Large intestine (tissue), 12 donors: ENCODE data around the gene ABHD16A. TPM values are rescaled to one million over a fixed set of nuclear protein-coding genes. Genes with fewer than 3 reads are reported as not detected.

Experiments used
- DNase-seq, 2 donors: peaks; one replicate each; pipeline versions ENCODE4 v3.0.0 to v3.0.0-alpha.2; 2013
- H3K27ac ChIP-seq: one replicate; pipeline ENCODE4 v1.5.1; 2013; ENCODE audit warnings: low read length
- H3K27me3 ChIP-seq: 2 replicates; pipeline ENCODE4 v1.6.1; 2013; ENCODE audit warnings: low read length; ENCODE audit not compliant: control insufficient read depth, insufficient read depth
- H3K36me3 ChIP-seq: 2 replicates; pipeline ENCODE4 v1.6.1; 2013; ENCODE audit warnings: low read length; ENCODE audit not compliant: control insufficient read depth, insufficient read depth
- H3K4me1 ChIP-seq: one replicate; pipeline ENCODE4 v1.6.1; 2013; ENCODE audit warnings: low read length; ENCODE audit not compliant: control insufficient read depth, insufficient read depth
- H3K4me3 ChIP-seq: one replicate; pipeline ENCODE4 v1.5.1; 2013; ENCODE audit warnings: low read length
- H3K9me3 ChIP-seq: one replicate; pipeline ENCODE4 v1.6.1; 2013; ENCODE audit warnings: mild to moderate bottlenecking, low read depth, low read length, moderate library complexity; ENCODE audit not compliant: control insufficient read depth
- WGBS: methylation state at CpG from one replicate; pipeline ENCODE4 v1.1.5; 2013; ENCODE audit warnings: low lambda C conversion rate; ENCODE audit not compliant: insufficient coverage; 5-methylcytosine and 5-hydroxymethylcytosine counted together
- long read RNA-seq, 11 donors: transcript quantifications; one replicate each; lab custom pipeline, GENCODE V29; 2026
- polyA plus RNA-seq: library from polyadenylated mRNA; unstranded; fragments of 120-200 nt; gene quantifications from one replicate; pipeline ENCODE4 v1.2.1, GENCODE V29; 2013

The ABHD16A gene
- 62.5 TPM for polyA plus RNA-seq
- long read RNA-seq, donor 1, transcript ABHD16A-201 (20 exons, 2,103 nt) = major isoform, 8 of 8 reads
- long read RNA-seq, donor 1, partial matches to known transcripts = 0 of 8 reads
- long read RNA-seq, donor 1, other reads (novel, unspliced or antisense) = 0 of 8 reads
- long read RNA-seq, donor 2, transcript ABHD16A-201 (20 exons, 2,103 nt) = major isoform, 18 of 20 reads
- long read RNA-seq, donor 2, partial matches to known transcripts = 0 of 20 reads
- long read RNA-seq, donor 2, other reads (novel, unspliced or antisense) = 0 of 20 reads
- long read RNA-seq, donor 3, transcript ABHD16A-201 (20 exons, 2,103 nt) = major isoform, 20 of 27 reads
- long read RNA-seq, donor 3, partial matches to known transcripts = 5 of 27 reads
- long read RNA-seq, donor 3, other reads (novel, unspliced or antisense) = 0 of 27 reads
- long read RNA-seq, donor 4, partial matches to known transcripts = 0 of 2 reads
- long read RNA-seq, donor 4, other reads (novel, unspliced or antisense) = 0 of 2 reads
- long read RNA-seq, donor 5, transcript ABHD16A-201 (20 exons, 2,103 nt) = major isoform, 14 of 14 reads
- long read RNA-seq, donor 5, partial matches to known transcripts = 0 of 14 reads
- long read RNA-seq, donor 5, other reads (novel, unspliced or antisense) = 0 of 14 reads
- long read RNA-seq, donor 6, transcript ABHD16A-201 (20 exons, 2,103 nt) = major isoform, 11 of 12 reads
- long read RNA-seq, donor 6, partial matches to known transcripts = 0 of 12 reads
- long read RNA-seq, donor 6, other reads (novel, unspliced or antisense) = 0 of 12 reads
- long read RNA-seq, donor 7, transcript ABHD16A-201 (20 exons, 2,103 nt) = major isoform, 7 of 7 reads
- long read RNA-seq, donor 7, partial matches to known transcripts = 0 of 7 reads
- long read RNA-seq, donor 7, other reads (novel, unspliced or antisense) = 0 of 7 reads
- long read RNA-seq, donor 8, transcript ABHD16A-201 (20 exons, 2,103 nt) = major isoform, 17 of 21 reads
- long read RNA-seq, donor 8, partial matches to known transcripts = 0 of 21 reads
- long read RNA-seq, donor 8, other reads (novel, unspliced or antisense) = 0 of 21 reads
- long read RNA-seq, donor 9, transcript ABHD16A-201 (20 exons, 2,103 nt) = major isoform, 16 of 18 reads
- long read RNA-seq, donor 9, partial matches to known transcripts = 0 of 18 reads
- long read RNA-seq, donor 9, other reads (novel, unspliced or antisense) = 0 of 18 reads
- long read RNA-seq, donor 10, transcript ABHD16A-201 (20 exons, 2,103 nt) = major isoform, 18 of 21 reads
- long read RNA-seq, donor 10, partial matches to known transcripts = 0 of 21 reads
- long read RNA-seq, donor 10, other reads (novel, unspliced or antisense) = 0 of 21 reads
- long read RNA-seq, donor 11, transcript ABHD16A-201 (20 exons, 2,103 nt) = major isoform, 11 of 11 reads
- long read RNA-seq, donor 11, partial matches to known transcripts = 0 of 11 reads
- long read RNA-seq, donor 11, other reads (novel, unspliced or antisense) = 0 of 11 reads

DNA sequence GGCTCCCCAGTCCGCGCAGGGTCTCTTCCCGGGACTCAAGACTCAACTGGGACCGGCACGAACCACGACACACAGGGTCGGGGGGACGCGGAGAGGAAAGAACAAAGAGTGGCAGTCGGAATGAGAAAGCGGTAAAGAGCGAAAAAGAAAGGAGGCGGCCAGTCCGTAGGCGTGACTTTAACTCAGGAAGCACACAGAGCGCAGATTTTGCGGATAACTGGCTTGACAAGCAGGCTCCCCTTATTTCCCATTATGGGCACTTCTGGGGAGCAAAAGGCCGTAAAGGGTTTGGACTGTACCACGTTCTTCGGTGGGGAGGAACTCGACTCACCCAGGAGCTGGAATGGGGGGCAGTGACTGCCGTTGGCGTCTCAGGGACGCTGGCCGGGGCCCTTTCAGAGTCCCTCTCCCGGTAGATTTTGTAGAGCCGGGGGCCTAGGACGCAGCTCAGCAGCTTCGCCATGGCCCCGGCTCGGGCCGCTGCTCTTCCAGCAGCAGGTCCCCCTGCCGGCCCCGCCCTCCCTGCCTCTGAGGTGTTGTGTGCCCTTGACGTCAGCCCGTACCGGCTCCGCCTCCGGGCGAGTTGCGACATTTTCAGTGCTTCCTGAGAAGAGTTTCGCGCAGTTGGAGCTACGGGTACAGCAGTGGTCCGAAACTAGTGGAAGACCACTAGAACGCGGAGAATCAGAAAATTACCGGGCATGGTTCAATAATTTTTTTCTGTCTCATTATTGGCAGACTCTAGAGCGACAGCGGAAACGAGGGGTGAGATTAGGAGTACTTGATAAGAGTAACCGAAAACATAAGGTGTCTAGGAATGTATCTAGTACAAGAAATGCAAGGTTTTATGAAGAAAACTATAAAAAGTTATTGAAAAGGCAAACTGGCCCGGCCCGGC, at the start of gene ABHD16A:
Gene ABHD16A (minus strand): TSS at position 506 of the 898 bp plus-strand sequence. CDS start 43 bp downstream, at position 463.
- peak; percentile 99 for DNase-seq
- Histone ChIP-seq H3K27ac (peak within 1 kb of the TSS; percentile 94), H3K4me3 (peak within 1 kb of the TSS; percentile 81), H3K36me3 (peaks cover 13% of the 10 kb centered on the region), H3K9me3 (no peaks in the 10 kb centered on the region), H3K4me1 (peaks cover 15% of the 10 kb centered on the region), H3K27me3 (no peaks in the 10 kb centered on the region)
- WGBS = 17% methylated on average over 4 of the region's 54 CpGs

DNA sequence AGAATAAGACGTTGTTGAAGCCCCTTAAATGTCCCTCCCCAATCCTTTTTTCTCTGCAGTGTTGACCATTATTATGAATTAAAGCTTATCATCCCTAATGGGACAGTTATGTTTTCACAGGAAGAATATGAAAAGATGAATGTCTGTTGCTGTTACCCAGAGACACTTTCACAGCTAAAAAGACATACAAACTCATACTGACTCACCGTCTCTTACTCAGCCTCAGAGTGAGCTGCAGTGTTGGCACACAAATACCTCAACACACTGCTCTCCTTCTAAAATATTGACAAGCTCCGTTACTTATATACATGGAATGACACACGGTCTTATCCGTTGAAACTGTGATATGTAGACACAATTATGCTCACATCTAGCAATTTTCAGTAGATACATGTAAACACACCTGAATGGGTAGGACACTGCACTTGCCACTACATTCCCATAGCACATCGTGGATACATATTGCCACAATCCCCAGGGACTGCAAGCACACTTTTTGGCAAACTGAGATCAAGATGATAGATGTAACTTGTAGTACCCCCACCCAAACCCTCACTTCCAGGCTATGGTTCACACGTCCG, 49.7 kb upstream of the ABHD16A start:
- DNase-seq = no peak
- Histone ChIP-seq H3K4me1 (no peaks in the 10 kb centered on the region), H3K27ac (no peak overlapping the region), H3K9me3 (no peaks in the 10 kb centered on the region), H3K36me3 (peaks cover 3% of the 10 kb centered on the region), H3K4me3 (no peak overlapping the region), H3K27me3 (no peaks in the 10 kb centered on the region)
- no CpG with 5 or more reads among the region's 8 CpGs for WGBS

DNA sequence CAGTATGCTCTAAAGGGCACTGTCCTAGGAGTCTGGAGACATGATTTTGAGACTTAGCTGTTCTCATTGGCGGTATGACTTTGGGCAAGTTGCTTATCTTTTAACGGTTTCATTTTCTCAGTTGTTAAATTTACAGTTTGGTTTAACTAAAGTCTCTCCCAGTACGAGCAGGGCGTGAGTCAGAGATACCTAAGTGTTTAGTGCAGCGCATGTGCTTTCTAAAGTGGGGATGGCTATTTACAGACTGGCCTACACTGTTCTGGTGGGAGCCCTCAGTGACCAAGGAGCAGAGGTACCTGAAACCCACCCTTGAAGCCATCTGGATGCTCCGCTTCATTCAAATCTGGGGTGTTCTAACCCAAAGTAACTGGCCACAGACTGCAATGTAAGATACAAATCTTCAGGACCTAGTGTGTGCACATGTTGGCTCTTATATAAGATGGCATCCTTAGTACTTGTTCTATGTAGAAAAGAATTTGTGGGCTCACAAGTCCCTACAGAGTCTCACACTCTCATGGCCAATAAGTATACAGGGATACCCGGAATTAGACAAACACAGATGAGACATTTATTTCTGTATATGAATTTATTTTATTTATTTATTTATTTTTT, 47.4 kb upstream of the ABHD16A start:
- H3K4me1 ChIP-seq = no peaks in the 10 kb centered on the region
- H3K4me3 ChIP-seq = no peak overlapping the region
- no peaks in the 10 kb centered on the region for H3K9me3 ChIP-seq
- H3K27me3 ChIP-seq = no peaks in the 10 kb centered on the region
- H3K27ac ChIP-seq = no peak overlapping the region
- no peak for DNase-seq
- H3K36me3 ChIP-seq = peaks cover 8% of the 10 kb centered on the region
- 72% methylated on average over 2 of the region's 7 CpGs for WGBS

- Histone ChIP-seq H3K27me3 (no peaks in the 10 kb centered on the region), H3K4me3 (no peak overlapping the region), H3K27ac (no peak overlapping the region), H3K9me3 (no peaks in the 10 kb centered on the region), H3K36me3 (peaks cover 8% of the 10 kb centered on the region), H3K4me1 (no peaks in the 10 kb centered on the region)
- WGBS = no CpG with 5 or more reads among the region's 8 CpGs
- no peak for DNase-seq
Observed at GRCh38 chr6:31749301-31750036, 46.3 kb upstream of the ABHD16A start.

DNA sequence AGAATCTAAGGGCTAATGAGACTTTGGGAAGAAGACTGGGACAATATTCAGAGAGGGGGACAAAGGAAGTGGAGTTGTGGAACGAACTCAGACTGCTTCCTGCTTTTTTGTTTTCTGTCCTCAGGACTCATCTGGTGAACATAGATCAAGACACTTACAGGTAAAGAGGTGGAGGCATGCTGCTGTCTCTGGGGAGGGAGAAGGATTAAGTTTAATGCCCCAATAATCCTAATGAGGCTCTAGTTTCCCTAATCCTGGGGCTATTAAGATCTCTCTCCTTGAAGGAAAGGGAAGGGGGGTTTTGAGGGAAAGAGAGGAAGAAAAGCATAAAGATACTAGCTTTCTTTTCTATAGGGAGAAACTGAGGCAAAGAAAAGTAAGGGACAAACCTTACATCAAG, 41.3 kb upstream of the ABHD16A start:
- WGBS = 60% methylated on average over 1 of the region's 1 CpG
- no peak overlapping the region for H3K4me3 ChIP-seq
- DNase-seq = no peak

GRCh38 chr6:31742894-31743293, 39.8 kb upstream of the ABHD16A start:
- Histone ChIP-seq H3K27ac (no peak overlapping the region), H3K36me3 (peaks cover 9% of the 10 kb centered on the region), H3K27me3 (no peaks in the 10 kb centered on the region), H3K9me3 (no peaks in the 10 kb centered on the region), H3K4me3 (no peak overlapping the region), H3K4me1 (peaks cover 20% of the 10 kb centered on the region)
- WGBS = no CpG with 5 or more reads among the region's 3 CpGs
- DNase-seq = no peak

More for the DNA sequence above, 41.3 kb upstream of the ABHD16A start:
- H3K27me3 ChIP-seq = no peaks in the 10 kb centered on the region
- peaks cover 7% of the 10 kb centered on the region for H3K4me1 ChIP-seq
- H3K27ac ChIP-seq = no peak overlapping the region
- no peaks in the 10 kb centered on the region for H3K9me3 ChIP-seq
- H3K36me3 ChIP-seq = peaks cover 10% of the 10 kb centered on the region

GRCh38 chr6:31741815-31742214, 38.7 kb upstream of the ABHD16A start:
- Histone ChIP-seq H3K36me3 (peaks cover 4% of the 10 kb centered on the region), H3K4me3 (no peak overlapping the region), H3K4me1 (peaks cover 22% of the 10 kb centered on the region), H3K27ac (no peak overlapping the region), H3K27me3 (no peaks in the 10 kb centered on the region), H3K9me3 (no peaks in the 10 kb centered on the region)
- no peak for DNase-seq
- WGBS = 57% methylated on average over 1 of the region's 2 CpGs

GRCh38 chr6:31740397-31741223, 37.5 kb upstream of the ABHD16A start:
- Histone ChIP-seq H3K36me3 (peaks cover 4% of the 10 kb centered on the region), H3K27ac (peak overlapping the region; percentile 96), H3K9me3 (no peaks in the 10 kb centered on the region), H3K4me1 (peaks cover 25% of the 10 kb centered on the region), H3K4me3 (peak overlapping the region; percentile 59), H3K27me3 (no peaks in the 10 kb centered on the region)
- peak in 1 of 2 donors; percentile 37 for DNase-seq
- no CpG with 5 or more reads among the region's 29 CpGs for WGBS
